HepG2 (cell line): Measurements from ENCODE around the gene TMEM74B. TPM values are rescaled to one million over a fixed set of nuclear protein-coding genes. Genes with fewer than 3 reads are reported as not detected.

Experiments
- AGO2 ChIP-seq: fragments of 200-400 bp; formaldehyde crosslinking; optimal IDR thresholded peaks from 2 replicates; pipeline ENCODE3; 2017; ENCODE audit warnings: mild to moderate bottlenecking, low read depth, low read length, moderate library complexity
- ELF4 ChIP-seq: sonication (generic); formaldehyde crosslinking; IDR thresholded peaks from 2 replicates; pipeline ENCODE4 v1.5.0; 2020; ENCODE audit warnings: missing genetic modification reagents, mild to moderate bottlenecking, moderate library complexity, borderline replicate concordance
- GATAD2A ChIP-seq: IDR thresholded peaks from 2 replicates; pipeline ENCODE4 v1.6.1; 2016
- GTF3A ChIP-seq: sonication (generic); formaldehyde crosslinking; conservative IDR thresholded peaks from 2 replicates; pipeline ENCODE4 v1.4.0; 2020; ENCODE audit warnings: mild to moderate bottlenecking, missing genetic modification reagents
- HIVEP1 ChIP-seq: sonication (generic); formaldehyde crosslinking; IDR thresholded peaks from 2 replicates; pipeline ENCODE4 v1.4.0; 2020; ENCODE audit warnings: mild to moderate bottlenecking, missing genetic modification reagents
- ISX ChIP-seq: sonication (generic); formaldehyde crosslinking; conservative IDR thresholded peaks from 2 replicates; pipeline ENCODE4 v1.5.0; 2020; ENCODE audit warnings: missing genetic modification reagents
- JARID2 ChIP-seq: sonication (generic); formaldehyde crosslinking; IDR thresholded peaks from 2 replicates; pipeline ENCODE4 v1.8.1; 2023; ENCODE audit warnings: missing genetic modification reagents, inconsistent platforms; ENCODE audit not compliant: insufficient replicate concordance
- MYC ChIP-seq: sonication (generic); formaldehyde crosslinking; IDR thresholded peaks from 2 replicates; pipeline ENCODE4 v1.9.0; 2021; ENCODE audit warnings: missing genetic modification reagents, borderline replicate concordance
- NFKB2 ChIP-seq: sonication (generic); formaldehyde crosslinking; IDR thresholded peaks from 2 replicates; pipeline ENCODE4 v1.4.0; 2020; ENCODE audit warnings: missing genetic modification reagents, borderline replicate concordance
- PHF5A ChIP-seq: IDR thresholded peaks from one replicate; pipeline ENCODE4 v1.6.1; 2018; ENCODE audit warnings: low read depth, missing genetic modification reagents; ENCODE audit not compliant: unreplicated experiment
- POLR2A ChIP-seq, 2 experiments: IDR thresholded peaks; 2 replicates each; pipeline ENCODE4 v1.6.1; 2011; ENCODE audit warnings: low read depth in 2 of 2, low read length in 2 of 2, mild to moderate bottlenecking in 1 of 2, moderate library complexity in 1 of 2; ENCODE audit not compliant: insufficient read depth in 1 of 2
- POLR2AphosphoS5 ChIP-seq: IDR thresholded peaks from 2 replicates; pipeline ENCODE4 v1.6.1; 2012; ENCODE audit warnings: low read depth, low read length
- RELA ChIP-seq: sonication (generic); formaldehyde crosslinking; IDR thresholded peaks from 2 replicates; pipeline ENCODE4 v1.4.0; 2020; ENCODE audit warnings: missing genetic modification reagents
- SIN3A ChIP-seq: IDR thresholded peaks from 2 replicates; pipeline ENCODE4 v1.6.1; 2011; ENCODE audit warnings: low read depth, mild to moderate bottlenecking, control low read depth, low read length, borderline replicate concordance
- SNAPC2 ChIP-seq: sonication (generic); formaldehyde crosslinking; IDR thresholded peaks from 2 replicates; pipeline ENCODE4 v1.8.1; 2022; ENCODE audit warnings: mild to moderate bottlenecking, missing genetic modification reagents
- TARDBP ChIP-seq: sonication (generic); formaldehyde crosslinking; IDR thresholded peaks from 2 replicates; pipeline ENCODE4 v1.8.0; 2022; ENCODE audit warnings: mild to moderate bottlenecking, missing genetic modification reagents
- ZBTB8A ChIP-seq: sonication (generic); formaldehyde crosslinking; IDR thresholded peaks from 2 replicates; pipeline ENCODE4 v1.4.0; 2020; ENCODE audit warnings: mild to moderate bottlenecking, low read depth, missing genetic modification reagents, borderline replicate concordance
- ZKSCAN5 ChIP-seq: sonication (generic); formaldehyde crosslinking; IDR thresholded peaks from 2 replicates; pipeline ENCODE4 v1.5.1; 2020; ENCODE audit warnings: mild to moderate bottlenecking, missing genetic modification reagents
- ZNF24 ChIP-seq: fragments of 450-650 bp; IDR thresholded peaks from 2 replicates; pipeline ENCODE4 v1.6.1; 2017; ENCODE audit warnings: antibody characterized with exemption, mild to moderate bottlenecking
- ZNF30 ChIP-seq: sonication (generic); formaldehyde crosslinking; IDR thresholded peaks from 2 replicates; pipeline ENCODE4 v1.5.0; 2020; ENCODE audit warnings: mild to moderate bottlenecking, missing genetic modification reagents
- ZNF326 ChIP-seq: sonication (generic); formaldehyde crosslinking; IDR thresholded peaks from 2 replicates; pipeline ENCODE4 v1.4.0; 2020; ENCODE audit warnings: missing genetic modification reagents, borderline replicate concordance
- ZNF501 ChIP-seq: sonication (generic); formaldehyde crosslinking; IDR thresholded peaks from 2 replicates; pipeline ENCODE4 v1.5.1; 2020; ENCODE audit warnings: mild to moderate bottlenecking, moderate library complexity, missing genetic modification reagents
- ZNF574 ChIP-seq: sonication (generic); formaldehyde crosslinking; IDR thresholded peaks from 2 replicates; pipeline ENCODE4 v1.4.0; 2020; ENCODE audit warnings: missing genetic modification reagents
- ZNF614 ChIP-seq: IDR thresholded peaks from 2 replicates; pipeline ENCODE4 v1.6.1; 2018; ENCODE audit warnings: missing biosample characterization, missing genetic modification reagents, inconsistent platforms, borderline replicate concordance
- ZNF761 ChIP-seq: sonication (generic); formaldehyde crosslinking; conservative IDR thresholded peaks from 2 replicates; pipeline ENCODE4 v1.4.0; 2020; ENCODE audit warnings: mild to moderate bottlenecking, missing genetic modification reagents
- ZNF850 ChIP-seq: sonication (generic); formaldehyde crosslinking; conservative IDR thresholded peaks from 2 replicates; pipeline ENCODE4 v1.9.0; 2021; ENCODE audit warnings: mild to moderate bottlenecking, missing genetic modification reagents
- ZSCAN21 ChIP-seq: sonication (generic); formaldehyde crosslinking; IDR thresholded peaks from 2 replicates; pipeline ENCODE4 v1.8.0; 2022; ENCODE audit warnings: mild to moderate bottlenecking, missing genetic modification reagents, moderate library complexity, borderline replicate concordance
- polyA plus RNA-seq, 8 experiments: library from polyadenylated mRNA; depleted of rRNA in 3 of 8; stranded (reverse) in 7 of 8; unstranded in 1 of 8; fragments of >200 nt; fragmentation: Illumina TruSeq in 4 of 8; extraction: Trizol in 4 of 8; gene quantifications; 2 replicates each; pipeline versions ENCODE4 v1.2.1 to v1.2.3, GENCODE V29; 2011 to 2016; ENCODE audit warnings: low read depth in 4 of 8, missing spikeins in 1 of 8, mixed read lengths in 1 of 8; ENCODE audit not compliant: insufficient read depth in 1 of 8
- total RNA-seq, 5 experiments: library from RNA; depleted of rRNA; stranded (reverse); fragments of >200 nt; fragmentation: Illumina TruSeq; extraction: Trizol; gene quantifications; 2 replicates each; pipeline ENCODE4 v1.2.3, GENCODE V29; 2016; ENCODE audit warnings: low read depth in 1 of 5
- TF ChIP-seq, protein P1 (sequence below): sonication (generic); formaldehyde crosslinking; IDR thresholded peaks from 2 replicates; pipeline ENCODE4 v1.9.0; 2021; ENCODE audit warnings: missing genetic modification reagents, borderline replicate concordance

Gene TMEM74B
- total and polyA plus RNA-seq, 2 of the 13 experiments (the other 11 are each of a cell fraction or from before 2014, with no cell fraction given), result 4.7 to 18.4 TPM

DNA sequence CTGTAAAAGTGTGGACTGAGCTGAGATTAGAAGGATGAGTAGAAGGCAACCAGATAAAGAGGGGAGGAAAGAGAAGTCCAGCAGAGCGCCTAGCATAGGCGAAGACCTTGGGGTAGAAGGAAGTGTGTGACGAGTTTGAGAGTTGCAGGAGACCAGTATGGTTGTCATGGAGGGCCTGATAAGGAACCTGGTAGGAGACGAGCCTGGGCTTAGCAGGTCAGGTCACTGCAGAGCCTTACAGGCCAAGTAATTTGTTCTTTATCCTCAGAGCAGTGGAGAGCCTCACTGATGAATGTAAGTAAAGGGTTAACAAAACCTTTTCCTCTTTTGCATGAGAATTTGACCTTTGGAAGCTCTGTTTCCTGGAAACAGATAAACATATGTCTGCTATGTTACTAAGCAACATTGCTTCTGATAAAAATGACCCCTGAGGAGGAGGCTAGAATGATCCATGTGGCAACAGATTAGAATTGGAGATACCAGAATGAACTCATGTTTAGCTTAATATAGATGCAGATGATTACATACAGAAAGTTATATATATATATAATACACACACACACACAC, 2.9 kb upstream of the TMEM74B start (continued):
- TF ChIP-seq ZNF850 (CRISPR knock-in tag), result no peak
- no peak; the same call in 1 of the 2 replicates for TF ChIP-seq ZNF574 (CRISPR knock-in tag)
- peak; percentile 37 for TF ChIP-seq PHF5A
- TF ChIP-seq SIN3A, result no peak
- peak; percentile 62; the same call in 1 of the 2 replicates for TF ChIP-seq TARDBP (CRISPR knock-in tag)
- TF ChIP-seq ZSCAN21 (CRISPR knock-in tag), result no peak
- no peak for TF ChIP-seq ISX (CRISPR knock-in tag)
- no peak for TF ChIP-seq HIVEP1
- 0 out of 2 replicates have a peak, but pooled peaks have one; percentile 37 for TF ChIP-seq ZNF501 (CRISPR knock-in tag)
- TF ChIP-seq ZNF761, result no peak
- TF ChIP-seq GTF3A (CRISPR knock-in tag), result no peak
- TF ChIP-seq POLR2A (IDR thresholded peaks at IDR 0.05; ENCODE audit: insufficient read depth in 1 of 2, low read depth in 2 of 2, low read length in 2 of 2), result peak in 1 of 2 experiments; percentile 67; a peak in 1 of 4 replicates
- TF ChIP-seq ELF4 (CRISPR knock-in tag), result 0 out of 2 replicates have a peak, but pooled peaks have one; percentile 38
- no peak for TF ChIP-seq MYC (CRISPR knock-in tag)
- TF ChIP-seq JARID2, result peak; percentile 40
- no peak for TF ChIP-seq ZKSCAN5 (CRISPR knock-in tag)
- peak; percentile 70; the same call in 1 of the 2 replicates for TF ChIP-seq ZNF24
- TF ChIP-seq AGO2, result no peak
- TF ChIP-seq POLR2AphosphoS5, result no peak
- no peak for TF ChIP-seq RELA (CRISPR knock-in tag)
- TF ChIP-seq SNAPC2, result no peak
- peak; percentile 84 for TF ChIP-seq GATAD2A (CRISPR knock-in tag)
- TF ChIP-seq ZBTB8A, result no peak
- no peak for TF ChIP-seq NFKB2 (CRISPR knock-in tag)
- TF ChIP-seq, protein P1, sequence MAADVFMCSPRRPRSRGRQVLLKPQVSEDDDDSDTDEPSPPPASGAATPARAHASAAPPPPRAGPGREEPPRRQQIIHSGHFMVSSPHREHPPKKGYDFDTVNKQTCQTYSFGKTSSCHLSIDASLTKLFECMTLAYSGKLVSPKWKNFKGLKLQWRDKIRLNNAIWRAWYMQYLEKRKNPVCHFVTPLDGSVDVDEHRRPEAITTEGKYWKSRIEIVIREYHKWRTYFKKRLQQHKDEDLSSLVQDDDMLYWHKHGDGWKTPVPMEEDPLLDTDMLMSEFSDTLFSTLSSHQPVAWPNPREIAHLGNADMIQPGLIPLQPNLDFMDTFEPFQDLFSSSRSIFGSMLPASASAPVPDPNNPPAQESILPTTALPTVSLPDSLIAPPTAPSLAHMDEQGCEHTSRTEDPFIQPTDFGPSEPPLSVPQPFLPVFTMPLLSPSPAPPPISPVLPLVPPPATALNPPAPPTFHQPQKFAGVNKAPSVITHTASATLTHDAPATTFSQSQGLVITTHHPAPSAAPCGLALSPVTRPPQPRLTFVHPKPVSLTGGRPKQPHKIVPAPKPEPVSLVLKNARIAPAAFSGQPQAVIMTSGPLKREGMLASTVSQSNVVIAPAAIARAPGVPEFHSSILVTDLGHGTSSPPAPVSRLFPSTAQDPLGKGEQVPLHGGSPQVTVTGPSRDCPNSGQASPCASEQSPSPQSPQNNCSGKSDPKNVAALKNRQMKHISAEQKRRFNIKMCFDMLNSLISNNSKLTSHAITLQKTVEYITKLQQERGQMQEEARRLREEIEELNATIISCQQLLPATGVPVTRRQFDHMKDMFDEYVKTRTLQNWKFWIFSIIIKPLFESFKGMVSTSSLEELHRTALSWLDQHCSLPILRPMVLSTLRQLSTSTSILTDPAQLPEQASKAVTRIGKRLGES (CRISPR knock-in tag), result no peak
- TF ChIP-seq ZNF30, result no peak
- peak; percentile 49 for TF ChIP-seq ZNF614 (CRISPR knock-in tag)
- TF ChIP-seq ZNF326 (CRISPR knock-in tag), result no peak
